ENCODE measurements around the gene SLC66A2. TPM values are rescaled to one million over a fixed set of nuclear protein-coding genes. Genes with fewer than 3 reads are reported as not detected.

Gene SLC66A2
- total and polyA plus RNA-seq, 2 of the 13 experiments (the other 11 are each of a cell fraction or from before 2014, with no cell fraction given): 33.5 to 41.9 TPM

GRCh38 chr18:79988451-79989194 lies 37.2 kb upstream of the SLC66A2 start, which contains the start of gene TXNL4A (continued):
- TF ChIP-seq ZGPAT (CRISPR knock-in tag; IDR thresholded peaks at IDR 0.05) (peak; percentile 77), ZNF891 (CRISPR knock-in tag; IDR thresholded peaks at IDR 0.05) (peak; percentile 73; the same call in 1 of the 2 replicates), ZNF160 (CRISPR knock-in tag; IDR thresholded peaks at IDR 0.05) (no peak), HMG20B (CRISPR knock-in tag; conservative IDR thresholded peaks at IDR 0.05) (no peak), NR3C1 (CRISPR knock-in tag; IDR thresholded peaks at IDR 0.05) (no peak), PCBP1 (IDR thresholded peaks at IDR 0.05; ENCODE audit: borderline replicate concordance, low read depth, low read length) (no peak), ZNF841 (CRISPR knock-in tag; IDR thresholded peaks at IDR 0.05; ENCODE audit: borderline replicate concordance) (0 out of 2 replicates have a peak, but pooled peaks have one; percentile 27), ZEB1 (IDR thresholded peaks at IDR 0.05; ENCODE audit: insufficient replicate concordance, low read depth) (no peak), MEF2D (CRISPR knock-in tag; IDR thresholded peaks at IDR 0.05) (0 out of 2 replicates have a peak, but pooled peaks have one; percentile 24), RCOR2 (CRISPR knock-in tag; IDR thresholded peaks at IDR 0.05) (no peak), ZNF788 (CRISPR knock-in tag; IDR thresholded peaks at IDR 0.05; ENCODE audit: borderline replicate concordance) (peak; percentile 90; the same call in 1 of the 2 replicates), ZBTB7B (CRISPR knock-in tag; IDR thresholded peaks at IDR 0.05) (no peak), NR2C2 (CRISPR knock-in tag; IDR thresholded peaks at IDR 0.05; ENCODE audit: borderline replicate concordance) (peak; percentile 37; the same call in 1 of the 2 replicates)
- TF ChIP-seq, protein P1, sequence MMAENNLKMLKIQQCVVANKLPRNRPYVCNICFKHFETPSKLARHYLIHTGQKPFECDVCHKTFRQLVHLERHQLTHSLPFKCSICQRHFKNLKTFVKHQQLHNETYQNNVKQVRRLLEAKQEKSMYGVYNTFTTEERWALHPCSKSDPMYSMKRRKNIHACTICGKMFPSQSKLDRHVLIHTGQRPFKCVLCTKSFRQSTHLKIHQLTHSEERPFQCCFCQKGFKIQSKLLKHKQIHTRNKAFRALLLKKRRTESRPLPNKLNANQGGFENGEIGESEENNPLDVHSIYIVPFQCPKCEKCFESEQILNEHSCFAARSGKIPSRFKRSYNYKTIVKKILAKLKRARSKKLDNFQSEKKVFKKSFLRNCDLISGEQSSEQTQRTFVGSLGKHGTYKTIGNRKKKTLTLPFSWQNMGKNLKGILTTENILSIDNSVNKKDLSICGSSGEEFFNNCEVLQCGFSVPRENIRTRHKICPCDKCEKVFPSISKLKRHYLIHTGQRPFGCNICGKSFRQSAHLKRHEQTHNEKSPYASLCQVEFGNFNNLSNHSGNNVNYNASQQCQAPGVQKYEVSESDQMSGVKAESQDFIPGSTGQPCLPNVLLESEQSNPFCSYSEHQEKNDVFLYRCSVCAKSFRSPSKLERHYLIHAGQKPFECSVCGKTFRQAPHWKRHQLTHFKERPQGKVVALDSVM (CRISPR knock-in tag; IDR thresholded peaks at IDR 0.05): 0 out of 2 replicates have a peak, but pooled peaks have one; percentile 6
- TF ChIP-seq, protein P2, sequence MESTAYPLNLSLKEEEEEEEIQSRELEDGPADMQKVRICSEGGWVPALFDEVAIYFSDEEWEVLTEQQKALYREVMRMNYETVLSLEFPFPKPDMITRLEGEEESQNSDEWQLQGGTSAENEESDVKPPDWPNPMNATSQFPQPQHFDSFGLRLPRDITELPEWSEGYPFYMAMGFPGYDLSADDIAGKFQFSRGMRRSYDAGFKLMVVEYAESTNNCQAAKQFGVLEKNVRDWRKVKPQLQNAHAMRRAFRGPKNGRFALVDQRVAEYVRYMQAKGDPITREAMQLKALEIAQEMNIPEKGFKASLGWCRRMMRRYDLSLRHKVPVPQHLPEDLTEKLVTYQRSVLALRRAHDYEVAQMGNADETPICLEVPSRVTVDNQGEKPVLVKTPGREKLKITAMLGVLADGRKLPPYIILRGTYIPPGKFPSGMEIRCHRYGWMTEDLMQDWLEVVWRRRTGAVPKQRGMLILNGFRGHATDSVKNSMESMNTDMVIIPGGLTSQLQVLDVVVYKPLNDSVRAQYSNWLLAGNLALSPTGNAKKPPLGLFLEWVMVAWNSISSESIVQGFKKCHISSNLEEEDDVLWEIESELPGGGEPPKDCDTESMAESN (CRISPR knock-in tag; conservative IDR thresholded peaks at IDR 0.05): peak; percentile 76
- TF ChIP-seq, protein P3, sequence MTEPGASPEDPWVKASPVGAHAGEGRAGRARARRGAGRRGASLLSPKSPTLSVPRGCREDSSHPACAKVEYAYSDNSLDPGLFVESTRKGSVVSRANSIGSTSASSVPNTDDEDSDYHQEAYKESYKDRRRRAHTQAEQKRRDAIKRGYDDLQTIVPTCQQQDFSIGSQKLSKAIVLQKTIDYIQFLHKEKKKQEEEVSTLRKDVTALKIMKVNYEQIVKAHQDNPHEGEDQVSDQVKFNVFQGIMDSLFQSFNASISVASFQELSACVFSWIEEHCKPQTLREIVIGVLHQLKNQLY (CRISPR knock-in tag; IDR thresholded peaks at IDR 0.05): 0 out of 2 replicates have a peak, but pooled peaks have one; percentile 33
- TF ChIP-seq, protein P4, sequence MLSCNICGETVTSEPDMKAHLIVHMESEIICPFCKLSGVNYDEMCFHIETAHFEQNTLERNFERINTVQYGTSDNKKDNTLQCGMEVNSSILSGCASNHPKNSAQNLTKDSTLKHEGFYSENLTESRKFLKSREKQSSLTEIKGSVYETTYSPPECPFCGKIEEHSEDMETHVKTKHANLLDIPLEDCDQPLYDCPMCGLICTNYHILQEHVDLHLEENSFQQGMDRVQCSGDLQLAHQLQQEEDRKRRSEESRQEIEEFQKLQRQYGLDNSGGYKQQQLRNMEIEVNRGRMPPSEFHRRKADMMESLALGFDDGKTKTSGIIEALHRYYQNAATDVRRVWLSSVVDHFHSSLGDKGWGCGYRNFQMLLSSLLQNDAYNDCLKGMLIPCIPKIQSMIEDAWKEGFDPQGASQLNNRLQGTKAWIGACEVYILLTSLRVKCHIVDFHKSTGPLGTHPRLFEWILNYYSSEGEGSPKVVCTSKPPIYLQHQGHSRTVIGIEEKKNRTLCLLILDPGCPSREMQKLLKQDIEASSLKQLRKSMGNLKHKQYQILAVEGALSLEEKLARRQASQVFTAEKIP (CRISPR knock-in tag; IDR thresholded peaks at IDR 0.05; ENCODE audit: borderline replicate concordance): no peak
- TF ChIP-seq, protein P5, sequence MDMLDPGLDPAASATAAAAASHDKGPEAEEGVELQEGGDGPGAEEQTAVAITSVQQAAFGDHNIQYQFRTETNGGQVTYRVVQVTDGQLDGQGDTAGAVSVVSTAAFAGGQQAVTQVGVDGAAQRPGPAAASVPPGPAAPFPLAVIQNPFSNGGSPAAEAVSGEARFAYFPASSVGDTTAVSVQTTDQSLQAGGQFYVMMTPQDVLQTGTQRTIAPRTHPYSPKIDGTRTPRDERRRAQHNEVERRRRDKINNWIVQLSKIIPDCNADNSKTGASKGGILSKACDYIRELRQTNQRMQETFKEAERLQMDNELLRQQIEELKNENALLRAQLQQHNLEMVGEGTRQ (IDR thresholded peaks at IDR 0.05; ENCODE audit: low read depth, low read length): no peak
- TF ChIP-seq, protein P5 (CRISPR knock-in tag; IDR thresholded peaks at IDR 0.05; ENCODE audit: borderline replicate concordance): no peak; the same call in 1 of the 2 replicates
